D341Med (cell line): Measurements from ENCODE around the gene CCDC33.
A peak's percentile ranks its signal among the peaks of the same experiment; 100 is the strongest.

Experiments
- DNase-seq: peaks from one replicate; pipeline ENCODE4 v3.0.0; 2012; ENCODE audit warnings: low spot score

The CCDC33 gene

DNA sequence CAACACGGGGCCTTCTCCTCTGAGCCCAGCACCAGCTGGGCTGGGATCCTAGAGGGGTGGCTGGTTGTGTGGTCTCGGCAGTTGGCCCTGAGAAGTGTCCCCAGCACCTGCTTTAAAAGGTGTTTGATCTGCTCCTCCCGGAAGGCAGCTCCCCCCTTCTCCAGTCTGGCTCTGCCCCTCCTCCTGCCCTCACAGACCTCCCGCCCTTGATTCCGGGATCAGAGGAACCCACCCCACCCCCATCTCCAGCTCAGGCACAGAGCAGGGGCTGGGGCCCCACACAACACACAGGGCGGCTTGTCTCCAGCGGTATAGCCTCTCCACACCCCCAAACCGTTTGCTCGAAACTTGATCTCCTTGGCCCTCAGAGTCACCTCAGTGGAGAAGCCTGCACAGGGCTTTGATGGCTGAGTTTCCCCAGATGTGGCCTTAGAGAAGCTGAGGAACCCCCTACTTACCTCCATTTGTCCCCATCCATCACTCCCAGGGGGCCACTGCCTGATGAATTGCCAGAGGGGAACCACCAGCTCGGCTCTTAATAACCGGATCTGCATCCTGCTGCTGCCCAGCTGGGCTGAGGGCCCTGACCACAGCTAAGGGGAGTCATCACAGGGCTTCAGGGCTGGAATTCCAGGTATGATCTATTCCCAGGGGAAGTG is 27.1 kb upstream of the CCDC33 start:
- no peak for DNase-seq

DNA sequence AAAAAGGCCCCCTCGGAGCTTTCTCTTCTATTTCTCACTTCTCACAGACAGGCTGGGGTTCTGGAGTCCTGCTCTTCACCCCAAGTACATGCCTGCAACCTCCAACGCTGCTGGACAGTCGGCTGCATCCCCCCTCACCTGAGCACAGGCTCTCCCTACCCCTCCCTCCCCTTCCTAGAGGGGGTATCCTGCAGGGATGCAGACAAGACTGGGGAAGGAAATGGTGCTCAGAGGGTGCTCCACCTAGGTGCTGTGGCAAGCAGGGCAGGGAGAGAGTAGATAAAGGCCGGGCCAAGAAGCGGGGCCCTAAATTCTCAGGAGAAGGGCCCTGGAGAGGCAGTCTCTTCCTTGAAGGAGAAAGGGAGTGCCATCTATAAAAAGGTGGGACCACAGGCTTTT is 26.6 kb upstream of the CCDC33 start:
- DNase-seq = no peak

DNA sequence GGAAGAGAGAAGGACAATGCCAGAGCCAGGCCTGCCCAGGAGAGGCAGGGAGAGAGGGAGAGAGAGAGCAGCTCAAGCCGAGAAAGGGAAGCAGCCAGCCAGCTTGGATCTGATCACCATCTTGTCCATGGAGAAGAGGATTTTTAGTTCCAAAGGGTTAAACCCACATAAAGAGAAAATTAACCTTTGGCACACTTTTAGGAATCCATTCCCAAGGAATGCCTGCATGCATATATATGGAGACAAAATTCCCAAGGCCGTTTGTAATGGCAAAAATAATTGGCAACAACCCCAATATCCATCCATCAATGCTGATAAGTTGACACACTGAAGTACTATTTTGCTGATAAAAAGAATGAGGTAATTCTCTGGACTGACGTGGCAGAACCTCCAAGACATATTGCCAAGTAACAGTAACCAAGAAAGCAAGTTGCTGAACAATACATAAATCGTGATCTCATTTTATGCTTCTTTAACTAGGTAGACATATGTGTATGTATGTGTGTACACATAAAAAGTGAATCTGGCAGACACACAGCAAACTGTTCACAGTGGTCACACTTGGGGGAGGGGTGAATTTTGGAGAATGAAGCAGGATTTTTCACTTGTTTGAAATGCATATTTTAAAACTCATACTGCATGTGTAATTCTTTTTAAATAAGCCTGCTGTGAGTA is 26.0 kb upstream of the CCDC33 start:
- DNase-seq = no peak

DNA sequence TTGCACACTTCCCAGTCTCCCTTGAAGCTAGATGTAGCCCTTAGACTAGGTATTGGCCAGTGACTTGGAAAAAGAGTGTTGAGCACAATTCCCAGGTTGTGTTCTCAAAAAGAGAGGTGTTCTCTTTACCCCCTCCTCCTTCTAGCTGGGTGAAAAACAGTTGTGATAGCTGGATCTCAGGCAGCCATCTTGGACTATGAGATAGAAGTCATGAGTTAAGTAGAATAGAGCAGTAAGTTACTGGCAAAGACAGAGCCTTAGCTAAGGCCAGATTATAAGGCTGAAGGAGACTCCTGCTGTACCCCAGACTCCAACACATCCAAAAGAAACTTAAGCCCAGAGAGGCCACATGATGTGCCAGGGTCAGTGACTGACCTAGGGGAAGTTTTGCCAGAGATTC is 25.4 kb upstream of the CCDC33 start:
- no peak for DNase-seq

- DNase-seq = no peak
Observed at GRCh38 chr15:74211656-74212055, 24.5 kb upstream of the CCDC33 start.

DNA sequence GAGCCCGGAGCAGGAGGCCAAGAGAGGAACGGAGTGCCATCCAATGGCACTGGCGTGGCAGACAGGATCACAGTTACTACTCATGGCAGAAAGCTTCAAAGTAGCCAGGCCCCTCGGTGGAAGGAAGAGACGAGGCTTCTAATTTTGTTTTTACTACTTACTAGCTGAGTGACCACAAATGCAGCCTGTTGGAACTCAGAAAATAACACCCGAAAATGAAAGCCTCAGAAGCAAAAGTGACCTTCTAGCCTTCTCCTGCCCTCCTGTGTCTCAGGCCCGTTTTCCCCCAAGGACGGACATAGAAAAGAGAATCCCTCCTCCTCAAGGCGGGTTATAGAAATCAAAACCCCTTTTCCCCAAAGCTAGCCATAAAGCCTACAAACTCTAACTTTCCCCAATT is 23.6 kb upstream of the CCDC33 start:
- no peak for DNase-seq

GRCh38 chr15:74213858-74214284 is 22.3 kb upstream of the CCDC33 start:
- no peak for DNase-seq

DNA sequence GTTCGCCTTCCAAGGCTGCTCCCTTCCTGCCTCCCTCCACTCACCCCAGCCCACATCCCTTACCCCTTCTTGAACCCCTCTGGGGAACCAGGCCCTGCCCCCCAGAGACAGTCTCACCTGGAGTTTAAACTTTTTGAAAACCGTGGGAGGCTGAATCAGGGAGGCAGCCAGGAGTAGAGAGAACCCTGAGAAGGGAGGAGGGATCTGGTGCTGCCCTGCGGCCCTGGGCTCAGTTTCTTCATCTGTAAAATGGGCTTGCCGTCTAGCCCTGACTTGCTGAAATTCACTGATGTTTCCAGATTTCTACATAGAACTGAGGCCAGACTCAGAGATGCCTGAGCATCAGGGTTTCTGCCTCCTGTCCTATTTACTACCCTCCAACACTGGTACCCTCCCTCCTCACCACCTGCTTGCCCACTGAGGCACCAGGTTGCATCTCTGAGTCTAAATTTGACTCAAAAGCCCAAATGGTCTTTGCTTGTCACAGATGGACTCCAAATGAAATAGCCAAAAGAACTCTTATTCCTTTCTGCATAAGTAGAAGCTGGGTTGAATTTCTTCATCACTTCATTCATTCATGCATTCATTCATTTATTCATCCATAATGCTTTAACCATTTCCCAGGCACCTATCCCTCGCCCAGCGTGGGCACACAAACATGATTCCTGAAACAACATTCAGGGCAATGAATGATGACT is 21.7 kb upstream of the CCDC33 start:
- DNase-seq = no peak

DNA sequence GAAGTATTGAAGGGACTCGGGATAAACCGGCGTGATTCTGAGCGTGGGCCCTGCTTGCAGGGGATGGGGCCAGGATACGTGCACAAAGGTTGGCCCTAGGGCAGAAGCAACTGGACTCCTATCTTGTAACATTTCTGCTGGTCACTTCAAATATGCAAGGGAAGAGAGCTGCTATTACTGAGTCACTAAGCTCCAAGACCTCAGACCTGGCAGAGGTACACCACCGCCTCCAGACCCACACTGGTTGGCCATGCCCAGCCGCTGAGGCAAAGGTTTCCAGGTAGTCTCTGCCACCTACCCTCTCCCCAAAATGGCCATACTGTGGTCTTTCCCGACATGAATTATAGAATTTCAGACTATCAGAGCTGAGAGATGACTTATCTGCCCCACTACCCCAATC is 20.2 kb upstream of the CCDC33 start:
- no peak for DNase-seq

DNA sequence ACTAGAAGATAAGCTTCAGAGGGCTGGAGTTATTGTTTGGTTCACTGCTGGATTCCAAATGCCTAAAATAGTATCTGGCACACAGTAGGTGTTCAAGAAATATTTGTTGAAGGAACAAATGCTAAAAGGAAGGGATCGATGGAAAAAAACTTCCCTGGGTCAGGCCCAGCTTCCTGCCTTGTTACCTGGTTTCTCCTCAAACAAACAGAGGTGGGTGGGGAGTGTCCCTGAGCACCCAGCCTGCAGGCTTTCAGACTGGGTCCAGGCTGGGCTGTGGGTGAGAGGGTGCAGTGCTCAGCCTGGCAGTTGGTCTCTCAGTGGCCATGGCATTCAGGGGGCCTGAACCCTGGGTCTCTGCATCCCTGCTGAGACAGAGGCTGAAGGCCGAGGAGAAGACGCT is 19.2 kb upstream of the CCDC33 start:
- no peak for DNase-seq

DNA sequence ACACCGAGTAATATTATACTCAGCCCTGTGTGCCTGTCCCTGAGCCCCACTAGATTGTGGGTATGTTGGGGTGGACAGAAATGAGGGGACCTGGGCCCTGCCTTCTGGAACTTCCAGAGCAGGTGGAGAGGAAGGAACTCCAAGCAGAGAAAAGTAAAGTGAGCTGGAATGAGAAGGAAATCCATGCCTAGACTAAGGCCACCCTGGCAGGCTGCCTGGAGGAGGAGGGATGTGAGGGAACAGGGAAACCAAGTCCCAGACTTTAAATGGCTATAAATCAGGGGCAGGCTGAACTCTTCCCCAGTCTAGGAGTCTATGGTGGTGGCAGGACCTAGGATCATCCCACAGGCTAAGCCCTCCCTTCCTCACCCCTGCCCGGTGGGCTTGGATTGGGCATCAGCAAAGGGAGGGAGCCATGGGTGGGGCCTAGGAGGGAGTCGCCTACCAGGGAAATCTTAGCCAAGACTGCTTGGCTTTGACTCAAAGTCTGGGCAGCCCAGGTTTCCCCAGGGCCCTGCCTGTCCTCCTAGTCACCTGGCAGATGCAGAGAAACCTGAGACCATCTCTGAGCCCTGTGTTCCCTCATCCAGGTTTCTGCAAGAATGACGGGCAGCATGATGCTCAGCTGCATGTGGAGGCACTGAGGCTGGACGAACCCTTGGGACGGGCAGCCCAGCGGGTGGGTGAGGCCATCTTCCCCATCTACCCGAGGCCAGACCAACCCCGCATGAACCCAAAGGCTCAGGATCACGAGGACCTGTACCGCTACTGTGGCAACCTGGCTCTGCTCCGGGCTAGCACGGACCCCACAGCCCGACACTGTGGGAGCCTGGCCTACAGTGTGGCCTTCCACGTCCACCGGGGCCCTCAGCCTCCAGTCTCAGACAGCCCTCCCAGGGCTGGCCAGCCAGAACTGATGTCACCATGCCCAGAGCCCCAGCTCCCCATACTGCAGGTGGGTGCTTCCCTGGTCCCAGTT is 17.9 kb upstream of the CCDC33 start:
- DNase-seq = no peak

DNA sequence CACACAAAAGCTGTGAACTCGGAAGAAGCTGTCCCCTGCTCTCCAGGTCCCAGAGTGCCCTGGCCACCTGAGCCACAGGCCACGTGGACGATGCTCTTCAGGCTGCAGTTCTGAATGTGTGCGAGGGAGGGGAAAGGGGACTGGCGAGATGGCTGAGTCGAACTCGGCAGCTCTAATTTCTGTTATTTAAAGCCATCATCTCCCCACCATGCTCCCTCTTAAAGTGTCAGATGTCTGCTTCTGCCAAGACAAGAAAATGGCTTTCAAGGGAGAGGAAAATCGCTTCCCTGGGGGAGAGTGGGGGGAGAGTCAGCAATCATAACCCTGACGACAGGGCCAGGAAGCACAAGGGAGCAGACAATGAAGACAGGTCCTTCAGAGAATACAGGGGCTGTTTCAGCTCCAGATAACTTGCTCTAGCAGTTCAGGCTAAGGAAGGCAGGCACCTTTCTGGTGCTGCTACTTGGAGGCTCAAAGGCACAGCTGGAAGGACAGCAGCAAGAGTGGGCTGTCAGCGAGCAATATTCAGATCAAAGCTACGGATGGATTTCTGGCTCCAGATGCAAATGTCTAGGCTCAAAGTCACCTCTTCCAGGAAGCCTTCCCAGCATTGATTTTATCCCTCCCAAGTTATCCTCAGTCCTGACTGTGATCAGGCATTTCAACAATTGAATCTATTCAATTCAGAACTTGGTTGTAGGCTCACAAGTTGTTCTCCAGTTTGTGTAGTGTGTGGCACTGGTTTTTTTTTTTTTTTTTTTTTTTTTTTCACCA is 15.5 kb upstream of the CCDC33 start:
- no peak for DNase-seq

GRCh38 chr15:74221399-74222239 is 14.5 kb upstream of the CCDC33 start:
- DNase-seq = no peak

GRCh38 chr15:74222240-74223119 is 13.6 kb upstream of the CCDC33 start:
- DNase-seq = no peak

DNA sequence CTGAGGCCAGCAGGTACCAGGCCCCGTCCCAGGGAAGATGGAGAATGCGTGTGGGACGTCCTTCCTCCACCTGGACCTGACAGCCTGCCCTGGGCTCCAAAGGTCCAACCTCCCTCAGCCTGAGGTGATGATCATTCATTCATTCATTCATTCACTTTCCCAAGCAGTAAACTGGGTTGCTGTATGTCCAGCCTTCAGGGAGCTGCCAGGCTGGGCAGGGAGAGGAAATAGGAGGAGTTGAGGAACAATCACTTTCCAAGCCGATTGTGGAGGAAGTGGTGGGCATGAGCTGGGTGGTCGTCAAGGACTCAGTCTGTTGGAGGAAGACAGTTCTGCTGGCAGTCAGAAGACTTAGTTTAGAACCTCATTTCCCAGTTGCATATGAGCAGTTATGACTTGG is 10.2 kb upstream of the CCDC33 start:
- no peak for DNase-seq

DNA sequence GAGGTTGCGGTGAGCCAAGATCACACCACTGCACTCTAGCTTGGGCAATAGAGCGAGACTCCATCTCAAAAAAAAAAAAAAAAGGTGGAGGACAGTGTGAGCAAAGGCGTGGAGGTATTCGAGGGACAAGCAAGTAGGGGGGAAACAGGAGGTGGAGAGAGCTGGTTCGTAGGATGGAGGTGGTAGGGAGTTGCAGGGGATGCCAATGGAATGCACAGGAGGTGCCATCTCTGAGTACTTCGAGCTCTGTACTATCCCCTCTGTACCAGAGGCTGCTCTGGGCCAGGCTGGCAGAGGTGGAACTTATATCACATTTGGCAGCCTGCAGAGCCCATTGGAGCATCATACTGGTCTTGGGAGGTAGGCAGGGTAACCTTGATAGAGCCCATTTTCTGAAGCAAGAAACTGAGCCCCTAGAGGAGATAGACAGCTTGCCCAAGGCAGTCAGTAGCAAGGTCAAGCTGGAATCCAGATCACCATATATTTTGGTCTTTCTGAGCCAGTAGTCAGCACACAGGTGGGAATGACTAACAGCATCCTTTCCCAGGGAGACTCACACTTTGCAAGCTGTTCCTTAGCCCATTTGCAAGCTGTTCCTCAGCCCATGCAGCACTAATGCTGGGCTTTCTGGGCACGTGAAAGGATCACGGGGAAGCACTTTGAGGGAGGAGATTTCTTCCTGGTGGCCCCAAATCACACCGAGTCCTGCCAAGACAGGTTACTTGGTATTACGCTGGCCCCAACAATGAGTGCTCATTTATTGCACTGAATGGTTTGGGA is 9.2 kb upstream of the CCDC33 start:
- DNase-seq = no peak

DNA sequence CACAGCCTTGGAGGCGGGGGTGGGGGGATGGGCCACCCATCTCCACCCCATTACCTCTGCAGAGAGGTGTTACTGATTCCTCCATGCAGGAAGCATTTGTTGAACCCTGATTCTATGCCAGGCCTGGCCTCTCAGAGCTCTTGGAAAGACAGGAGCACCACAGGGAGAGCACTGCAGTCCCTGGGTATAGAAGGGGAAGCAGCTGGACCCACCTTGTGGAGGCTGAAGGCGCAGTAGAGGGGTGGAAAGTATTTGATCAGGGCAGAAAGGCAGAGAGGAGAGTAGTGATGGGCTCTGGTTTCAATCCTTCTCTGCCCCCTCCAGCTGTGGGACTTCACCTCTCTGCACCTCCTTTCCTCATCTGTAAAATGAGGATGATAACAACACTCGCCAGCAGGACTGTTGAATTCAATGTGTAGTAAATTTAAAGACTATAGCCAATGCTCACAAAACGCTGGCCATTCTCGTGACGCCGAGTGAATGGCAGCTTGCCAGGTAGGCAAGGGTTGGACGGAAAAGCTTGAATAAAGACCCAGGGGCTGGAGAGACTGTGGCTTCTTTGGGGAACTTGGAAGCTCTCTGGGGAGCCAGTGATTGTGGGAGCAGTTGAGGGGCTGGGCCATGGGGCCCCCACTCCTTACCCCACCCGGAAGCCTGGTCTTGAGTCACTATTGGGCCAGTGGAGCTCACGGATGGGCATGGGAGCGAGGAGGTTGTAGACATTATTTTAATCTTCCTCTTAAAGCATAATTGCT is 8.0 kb upstream of the CCDC33 start:
- DNase-seq = no peak

- DNase-seq = peak; percentile 84
Observed at GRCh38 chr15:74228723-74229081, 7.4 kb upstream of the CCDC33 start.
